ENCODE data around the gene NAPG.

GRCh38 chr18:10557085-10557677 lies 31.4 kb downstream of the NAPG start:
- TF ChIP-seq POLR2A (IDR thresholded peaks at IDR 0.05): no peak
- TF ChIP-seq CTCF (IDR thresholded peaks at IDR 0.05): no peak
